DOHH2 (cell line): Measurements from ENCODE around the gene TMEM151B.

Experiments used
- EZH2phosphoT487 ChIP-seq: fragments of 200-600 bp; sonication (generic); IDR thresholded peaks from 2 replicates; pipeline ENCODE4 v1.6.1; 2017; ENCODE audit warnings: borderline replicate concordance, mild to moderate bottlenecking, antibody characterized with exemption, low read length, moderate library complexity, mixed read lengths
- TF ChIP-seq, protein P1 (sequence below): fragments of 200-600 bp; sonication (generic); IDR thresholded peaks from one replicate; pipeline ENCODE4 v1.5.1; 2014; ENCODE audit warnings: antibody characterized with exemption, mild to moderate bottlenecking, low read depth, low read length; ENCODE audit not compliant: poor library complexity, severe bottlenecking

DNA sequence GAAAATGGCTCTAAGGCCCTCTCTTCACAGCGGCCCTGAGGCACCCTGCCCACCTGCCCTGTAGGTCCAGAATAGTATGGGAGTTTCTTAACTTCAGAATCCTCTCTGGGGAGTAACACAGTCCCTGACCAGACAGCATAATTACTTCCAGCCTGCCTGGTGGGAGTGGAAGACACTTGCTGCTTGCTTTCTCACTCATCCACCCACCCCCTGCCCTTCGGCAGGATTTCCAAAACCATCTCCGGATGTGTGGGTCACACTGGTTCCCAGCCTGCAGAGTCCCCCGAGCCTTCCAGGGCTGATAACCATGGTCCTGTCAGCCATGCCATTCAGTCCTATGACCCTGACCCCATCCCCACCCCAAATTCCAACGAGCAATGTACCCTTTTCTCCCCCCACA lies 41.4 kb upstream of the TMEM151B start:
- TF ChIP-seq, protein P1, sequence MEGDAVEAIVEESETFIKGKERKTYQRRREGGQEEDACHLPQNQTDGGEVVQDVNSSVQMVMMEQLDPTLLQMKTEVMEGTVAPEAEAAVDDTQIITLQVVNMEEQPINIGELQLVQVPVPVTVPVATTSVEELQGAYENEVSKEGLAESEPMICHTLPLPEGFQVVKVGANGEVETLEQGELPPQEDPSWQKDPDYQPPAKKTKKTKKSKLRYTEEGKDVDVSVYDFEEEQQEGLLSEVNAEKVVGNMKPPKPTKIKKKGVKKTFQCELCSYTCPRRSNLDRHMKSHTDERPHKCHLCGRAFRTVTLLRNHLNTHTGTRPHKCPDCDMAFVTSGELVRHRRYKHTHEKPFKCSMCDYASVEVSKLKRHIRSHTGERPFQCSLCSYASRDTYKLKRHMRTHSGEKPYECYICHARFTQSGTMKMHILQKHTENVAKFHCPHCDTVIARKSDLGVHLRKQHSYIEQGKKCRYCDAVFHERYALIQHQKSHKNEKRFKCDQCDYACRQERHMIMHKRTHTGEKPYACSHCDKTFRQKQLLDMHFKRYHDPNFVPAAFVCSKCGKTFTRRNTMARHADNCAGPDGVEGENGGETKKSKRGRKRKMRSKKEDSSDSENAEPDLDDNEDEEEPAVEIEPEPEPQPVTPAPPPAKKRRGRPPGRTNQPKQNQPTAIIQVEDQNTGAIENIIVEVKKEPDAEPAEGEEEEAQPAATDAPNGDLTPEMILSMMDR: no peak
- TF ChIP-seq EZH2phosphoT487: no peak
